DMS53 treated with DMSO at 0.1 percent for 48 hours (cell line): Measurements from ENCODE around the gene CUX1.
A peak's percentile ranks its signal among the peaks of the same experiment; 100 is the strongest.
"Not testable (repeated sequence)": the region's sequence is repeated elsewhere in the genome, so short reads cannot be mapped to it uniquely, and the experiment has no call there.

Experiments used
- DNase-seq: peaks from one replicate; lab custom pipeline; 2025; ENCODE audit not compliant: unreplicated experiment; lab: John Stamatoyannopoulos, UW

CUX1 gene

GRCh38 chr7:101792682-101793071 lies 24.7 kb upstream of the CUX1 start:
- not testable (repeated sequence) for DNase-seq

DNA sequence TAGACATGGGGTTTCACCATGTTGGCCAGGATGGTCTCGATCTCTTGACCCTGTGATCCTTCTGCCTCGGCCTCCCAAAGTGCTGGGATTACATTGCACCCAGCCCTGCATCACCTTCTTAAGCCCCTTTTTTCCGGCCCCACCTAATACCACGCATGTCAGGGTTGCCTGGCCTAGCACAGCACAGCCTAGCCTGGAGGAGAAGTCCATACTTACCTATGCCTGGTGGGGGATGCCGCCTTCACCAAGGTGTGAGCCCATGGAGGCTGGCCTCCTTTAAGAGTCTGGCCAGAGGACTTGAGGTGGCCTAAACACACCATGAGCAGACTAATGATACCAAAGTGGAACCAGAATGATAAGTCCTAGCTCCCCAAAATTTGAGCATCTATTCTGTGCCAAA lies 22.0 kb upstream of the CUX1 start:
- DNase-seq, result no peak

DNA sequence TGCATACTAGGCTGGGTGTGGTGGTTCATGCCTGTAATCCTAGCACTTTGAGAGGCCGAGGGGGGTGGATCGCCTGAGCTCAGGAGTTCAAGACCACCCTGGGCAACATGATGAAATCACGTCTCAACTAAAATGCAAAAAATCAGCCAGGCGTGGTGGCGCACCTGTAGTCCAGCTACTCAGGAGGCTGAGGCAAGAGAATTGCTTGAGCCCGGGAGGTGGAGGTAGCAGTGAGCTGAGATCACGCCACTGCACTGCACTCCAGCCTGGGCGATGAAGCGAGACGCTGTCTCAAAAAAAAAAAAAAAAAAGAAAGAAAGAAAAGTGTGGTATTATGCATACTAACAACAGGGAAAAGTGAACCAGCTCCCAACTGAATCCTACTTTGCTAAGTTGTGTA lies 19.3 kb upstream of the CUX1 start:
- DNase-seq, result not testable (repeated sequence)

GRCh38 chr7:101803203-101804087 lies 14.0 kb upstream of the CUX1 start:
- DNase-seq, result no peak

DNA sequence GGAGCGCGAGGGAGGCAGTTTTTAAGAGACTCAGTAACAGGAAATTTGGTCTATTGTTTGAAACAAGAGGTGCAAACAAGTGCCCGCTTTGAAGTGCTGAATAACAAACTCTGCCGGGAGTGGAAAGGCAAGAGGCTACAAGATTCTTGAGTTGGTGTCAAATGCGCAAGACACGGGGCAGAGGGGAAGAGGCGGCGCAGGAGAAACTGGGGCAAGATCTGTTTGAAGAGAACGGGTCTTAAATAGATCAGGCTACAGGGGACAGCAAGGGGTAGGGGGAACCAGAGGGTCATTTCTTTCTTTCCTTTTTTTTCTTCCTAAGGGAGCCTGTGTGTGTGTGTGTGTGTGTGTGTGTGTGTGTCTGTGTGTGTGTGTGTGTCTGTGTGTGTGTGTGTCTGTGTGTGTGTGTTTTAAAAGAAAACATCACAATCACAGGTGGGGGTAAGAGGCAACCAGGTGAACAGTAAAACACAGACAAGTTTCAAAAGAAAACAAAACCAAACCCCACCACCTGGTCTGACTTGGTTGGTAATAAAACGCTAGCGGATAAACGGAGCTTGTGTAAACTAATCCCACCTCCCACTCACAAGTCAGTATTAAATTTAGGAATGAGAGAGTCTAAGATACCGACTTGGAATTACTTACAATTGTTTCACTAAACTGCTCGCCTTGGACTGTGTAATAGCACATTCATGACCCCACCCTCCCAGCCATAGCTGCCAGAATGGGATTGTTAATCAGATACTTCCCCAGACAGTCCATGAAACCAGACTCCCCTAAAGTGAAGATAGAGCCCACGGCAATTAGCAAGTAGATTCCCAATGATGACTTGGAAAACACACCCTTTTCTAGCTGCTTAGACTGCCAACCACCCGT lies 13.1 kb upstream of the CUX1 start:
- DNase-seq, result no peak

DNA sequence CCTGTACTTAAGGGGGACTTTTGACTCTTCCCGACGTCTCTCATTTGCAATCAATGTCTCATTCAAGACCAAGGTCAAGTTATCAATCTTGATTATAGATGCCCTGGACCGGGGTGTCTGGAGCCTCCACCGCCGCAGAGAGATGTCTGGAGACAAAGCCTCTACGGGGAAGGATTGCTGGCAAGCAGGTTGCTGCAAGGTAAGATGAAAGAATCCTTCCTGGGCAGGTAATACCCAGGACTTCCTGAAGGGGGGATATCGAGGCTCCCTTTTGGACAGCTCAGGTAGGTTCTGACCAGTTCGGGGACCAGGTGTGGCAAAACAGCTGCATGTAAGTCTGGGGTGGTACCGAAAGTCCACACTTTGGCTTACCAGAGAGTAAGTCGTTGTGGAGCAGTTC lies 12.5 kb upstream of the CUX1 start:
- peak; percentile 25 for DNase-seq

DNA sequence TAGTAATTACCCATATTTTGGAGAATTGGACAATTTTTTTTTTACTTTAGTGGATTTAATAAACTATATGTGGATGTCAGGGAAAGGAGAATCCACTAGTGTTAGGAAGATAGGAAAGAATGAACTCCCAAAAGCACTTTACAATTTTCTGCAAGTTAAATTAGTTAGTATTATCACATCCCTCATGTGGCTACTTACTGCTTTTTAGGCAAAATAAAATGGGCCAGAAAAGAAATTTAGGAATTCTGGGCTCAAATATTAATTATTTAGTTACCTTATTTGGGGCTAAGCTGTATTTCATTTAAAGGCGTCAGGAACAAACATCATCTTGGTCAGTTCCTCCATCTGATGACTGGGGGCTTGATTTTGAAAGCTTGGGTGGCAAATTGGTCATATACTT lies 4.8 kb upstream of the CUX1 start:
- DNase-seq, result no peak

GRCh38 chr7:101813402-101814019 lies 3.9 kb upstream of the CUX1 start:
- no peak for DNase-seq

DNA sequence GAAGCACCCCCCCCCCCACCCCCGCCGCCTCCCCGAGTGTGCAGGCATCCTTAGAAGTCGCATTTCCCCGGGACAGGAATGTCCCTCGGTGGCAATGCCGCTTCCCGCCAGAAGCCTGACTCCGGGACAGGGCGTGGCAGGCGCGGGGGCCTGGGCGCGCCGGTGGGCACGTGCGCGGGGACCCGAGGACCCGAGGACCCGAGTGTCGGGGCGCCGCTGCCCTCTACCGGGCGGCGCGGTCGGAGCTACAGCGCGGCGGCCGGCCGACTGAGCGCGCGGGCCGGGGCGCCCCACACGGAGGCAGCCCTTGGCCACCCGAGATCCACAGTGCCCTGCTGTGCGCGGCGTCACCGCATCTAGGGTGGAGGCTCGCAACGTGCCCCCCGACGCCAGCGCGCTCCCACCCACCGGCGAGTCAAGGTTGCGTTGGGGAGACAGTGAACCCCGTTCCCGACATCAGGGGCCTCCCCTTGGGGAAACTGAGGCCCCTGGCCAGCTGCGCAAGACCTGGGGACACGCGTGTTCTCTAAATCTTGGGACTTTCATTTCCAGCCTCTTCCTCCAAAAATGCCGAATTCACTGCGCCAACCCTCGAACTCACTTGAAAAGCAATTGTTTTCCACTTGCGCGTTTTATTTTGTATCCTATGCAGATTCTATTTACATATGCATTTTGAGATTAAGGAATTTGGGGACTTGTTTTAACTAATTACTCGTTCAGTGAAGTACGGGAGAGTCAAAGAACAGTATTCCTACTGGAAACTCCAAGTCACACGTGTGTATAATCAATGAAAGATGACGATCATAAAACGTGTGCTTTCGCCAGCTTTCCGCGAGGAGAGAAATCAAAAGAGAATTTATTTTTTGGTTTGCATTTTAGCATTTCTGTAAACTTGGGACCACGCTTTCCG lies 3.1 kb upstream of the CUX1 start:
- peak; percentile 36 for DNase-seq

DNA sequence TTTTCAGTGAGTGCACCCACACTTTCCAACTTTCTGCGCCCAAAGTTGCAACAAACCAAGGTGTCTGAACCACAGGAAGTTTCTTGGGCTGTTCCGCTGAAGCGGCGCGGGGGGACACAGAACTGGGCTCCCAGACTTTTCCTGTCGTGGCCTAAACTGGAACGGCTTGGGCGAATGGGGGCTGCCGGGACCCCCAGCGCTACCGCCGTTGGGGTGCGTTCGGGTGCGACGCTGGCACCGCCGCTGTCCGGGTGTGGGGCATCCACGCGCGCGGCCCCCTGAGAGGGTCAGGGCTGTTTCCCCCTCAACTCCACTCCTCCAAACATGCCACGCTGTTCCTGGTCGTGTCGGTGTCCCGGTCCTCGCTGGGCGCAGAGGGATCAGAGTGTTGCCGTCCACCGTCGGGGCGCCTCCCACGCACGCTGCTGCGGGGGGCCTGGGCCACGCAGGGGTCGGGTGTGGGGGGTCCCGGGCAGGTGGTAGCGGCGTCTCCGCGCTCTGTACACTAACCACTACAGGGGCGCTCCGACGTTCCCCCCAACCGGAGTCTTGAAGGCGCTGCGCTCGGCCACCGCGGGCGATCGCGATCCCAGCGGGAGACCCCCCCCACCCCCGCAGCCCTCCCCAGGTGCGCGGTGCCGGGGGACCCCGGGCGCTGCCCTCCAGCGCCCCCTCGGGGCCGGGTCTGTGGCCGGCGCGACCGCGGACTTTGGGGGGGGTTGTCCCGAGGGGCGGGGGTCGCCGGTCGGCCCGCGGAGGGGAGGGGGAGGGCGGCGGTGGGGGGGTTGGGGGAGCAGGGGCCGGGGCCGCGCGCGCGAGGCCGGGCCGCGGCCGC lies 2.2 kb upstream of the CUX1 start:
- DNase-seq, result no peak

DNA sequence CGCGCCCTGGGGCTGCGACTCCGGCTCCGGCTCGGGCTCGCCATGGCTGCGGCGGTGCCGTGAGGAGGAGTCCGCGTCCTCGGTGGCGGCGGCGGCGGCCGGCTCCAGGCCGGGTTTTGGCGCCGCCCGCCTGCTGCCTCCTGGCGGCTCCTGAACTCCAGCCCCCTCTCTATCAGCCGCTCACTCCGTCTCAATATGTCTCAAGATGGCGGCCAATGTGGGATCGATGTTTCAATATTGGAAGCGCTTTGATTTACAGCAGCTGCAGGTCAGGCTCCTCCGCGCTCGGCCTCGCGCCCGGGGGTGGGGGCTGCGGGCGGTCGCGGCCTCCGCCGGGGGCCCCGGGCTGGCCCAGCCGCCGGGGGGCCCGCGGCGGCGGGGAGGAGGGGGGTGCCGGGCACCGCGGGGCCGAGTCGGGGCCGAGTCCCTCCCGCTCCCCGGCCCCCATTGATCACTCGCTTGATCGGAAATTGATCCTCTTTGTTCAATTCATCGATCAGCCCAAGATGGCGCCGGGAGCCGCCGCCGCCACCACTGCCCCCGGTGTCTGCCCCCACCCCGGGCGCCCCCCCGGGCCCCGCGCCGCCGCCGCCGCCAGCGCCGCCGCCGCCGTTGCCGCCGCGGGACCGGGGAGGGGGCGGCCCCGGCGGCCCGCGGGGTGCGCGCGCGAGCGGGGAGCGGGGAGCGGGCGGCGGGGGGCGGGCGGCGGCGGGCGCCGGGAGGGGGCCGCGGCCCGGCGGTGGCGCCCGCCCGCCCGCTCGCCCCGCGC lies 1.4 kb upstream of the CUX1 start:
- peak; percentile 71 for DNase-seq

DNA sequence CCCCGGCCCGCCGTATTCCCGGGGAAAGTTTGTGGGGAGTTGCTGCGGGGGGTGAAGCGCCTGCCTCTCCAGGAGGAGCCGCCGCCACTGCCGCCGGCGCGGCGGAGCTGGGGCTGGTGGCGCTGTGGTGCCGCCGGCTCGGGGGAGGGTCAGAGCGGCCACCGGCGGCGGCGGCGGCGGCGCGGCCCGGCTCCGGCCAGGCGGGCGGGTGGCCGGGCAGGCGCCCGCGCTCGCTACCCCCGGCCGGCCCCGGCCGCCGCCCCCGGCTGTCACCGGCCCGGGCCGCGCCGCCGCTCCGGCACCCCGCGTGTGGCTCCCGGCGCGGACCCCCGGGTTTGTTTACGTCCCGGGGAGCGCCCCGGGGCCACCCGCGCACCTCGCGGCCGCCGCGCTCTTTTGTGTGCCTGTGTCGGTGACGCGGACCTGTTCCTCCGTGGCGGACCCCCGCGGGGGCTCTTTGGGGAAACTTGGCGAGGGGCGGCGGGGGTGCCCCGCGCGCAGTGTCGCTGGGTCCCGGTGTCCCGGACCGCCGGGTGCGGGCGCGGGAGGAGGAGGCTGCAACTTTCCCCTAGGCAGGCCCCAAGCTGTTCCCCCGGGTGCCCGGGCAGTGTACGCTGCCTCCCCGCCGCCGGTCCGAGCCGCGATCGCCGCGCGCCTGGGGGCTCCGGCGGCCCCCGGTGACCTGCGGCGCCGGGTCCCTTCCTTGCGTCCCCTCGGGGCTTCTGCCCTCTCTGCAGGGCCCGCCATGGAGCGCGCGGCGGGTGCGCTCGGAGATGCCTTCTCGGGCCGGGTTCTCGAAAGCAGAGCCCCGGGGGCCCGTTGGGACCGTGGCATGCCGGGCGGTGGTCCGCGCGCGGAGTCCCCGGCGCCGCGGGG lies 593 bp upstream of the CUX1 start:
- DNase-seq, result peak; percentile 23

DNA sequence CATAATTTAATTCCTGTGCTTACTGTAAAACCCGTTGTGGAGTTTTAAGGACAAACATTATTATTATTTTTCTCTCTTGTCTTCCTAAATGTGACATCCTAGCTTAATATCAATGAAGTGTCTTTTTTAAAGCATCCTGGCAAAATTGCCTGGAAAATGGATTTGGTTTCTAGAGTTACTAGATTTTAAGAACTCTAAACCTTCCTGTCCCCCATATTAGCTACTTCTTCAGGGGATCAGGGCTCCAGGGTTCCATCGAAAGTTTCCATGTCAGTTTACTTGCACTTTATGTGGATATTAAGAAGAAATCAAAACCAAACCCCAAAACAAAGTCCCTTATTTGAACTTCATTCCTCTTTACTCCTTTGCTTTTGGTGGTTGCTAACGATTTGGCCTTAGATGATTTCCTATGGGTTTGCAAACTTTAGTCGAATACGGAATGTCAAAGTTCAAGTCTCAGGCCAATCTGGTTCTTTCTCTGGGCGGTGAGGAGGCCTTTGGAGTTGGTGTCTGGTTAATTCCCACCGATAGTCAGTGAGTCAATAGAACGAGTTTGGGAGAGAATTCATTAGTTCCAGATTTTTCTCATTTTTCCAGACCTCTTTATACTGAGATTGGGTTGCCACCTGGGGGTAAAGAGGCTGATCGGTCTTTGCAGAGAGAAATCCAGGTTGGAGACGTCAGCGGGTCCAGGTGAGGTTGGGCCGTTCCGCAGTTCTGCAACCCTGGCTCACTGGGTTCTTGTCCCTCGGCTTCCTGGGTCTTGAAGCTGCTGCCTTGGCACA lies 1.1 kb downstream of the CUX1 start:
- no peak for DNase-seq

DNA sequence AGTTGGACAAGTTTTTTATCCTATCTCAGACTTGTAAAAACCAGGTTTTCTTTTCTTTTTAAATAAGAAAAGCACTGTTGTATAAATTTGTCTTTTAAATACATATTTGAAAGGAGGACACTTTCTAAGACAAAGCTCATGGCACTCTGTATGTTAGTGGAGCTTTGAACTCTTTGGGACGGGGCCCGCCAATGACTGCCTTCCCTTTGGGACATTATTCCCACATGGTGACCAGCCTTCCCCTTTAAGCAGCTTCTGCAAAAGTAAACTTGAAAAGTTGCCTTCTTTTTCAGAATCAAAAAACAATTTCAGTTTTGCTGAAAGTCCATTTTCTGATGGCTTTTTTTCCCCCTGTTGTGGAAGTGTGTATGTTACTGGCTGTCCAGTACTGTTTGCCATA lies 1.8 kb downstream of the CUX1 start:
- no peak for DNase-seq

GRCh38 chr7:101819913-101820522 lies 2.6 kb downstream of the CUX1 start:
- DNase-seq, result no peak

DNA sequence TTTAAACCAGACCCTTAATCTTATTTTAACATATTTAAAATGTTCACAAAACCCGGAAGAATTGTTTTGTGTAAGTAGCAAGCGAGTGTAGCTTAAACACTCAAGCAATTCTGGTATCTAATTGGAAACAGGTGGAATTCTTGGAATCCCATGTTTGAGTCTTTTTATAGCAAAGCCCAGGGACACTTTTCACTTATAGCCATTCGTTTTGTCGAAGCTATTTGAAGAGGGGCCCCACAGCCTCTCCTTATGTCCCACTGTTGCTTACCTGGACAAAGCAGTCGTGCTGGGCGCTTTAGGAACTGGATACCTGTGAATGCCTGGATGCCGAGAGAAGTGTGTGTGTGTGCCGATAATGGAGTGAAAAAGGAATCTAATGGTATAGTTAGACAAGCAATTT lies 3.3 kb downstream of the CUX1 start:
- DNase-seq, result no peak

DNA sequence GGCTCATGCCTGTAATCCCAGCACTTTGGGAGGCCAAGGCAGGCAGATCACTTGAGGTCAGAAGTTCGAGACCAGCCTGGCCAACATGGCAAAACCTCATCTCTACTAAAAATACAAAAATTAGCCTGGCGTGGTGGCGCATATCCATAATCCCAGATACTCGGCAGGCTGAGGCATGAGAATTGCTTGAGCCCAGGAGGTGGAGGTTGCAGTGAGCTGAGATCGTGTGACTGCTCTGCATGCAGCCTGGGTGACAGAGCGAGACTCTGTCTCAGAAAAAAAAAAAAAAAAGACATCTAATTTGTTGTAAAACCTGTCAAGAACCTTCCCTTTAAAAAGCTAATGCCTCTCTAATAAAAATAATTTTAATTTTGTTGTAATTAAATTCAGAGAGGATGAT lies 5.2 kb downstream of the CUX1 start:
- DNase-seq, result not testable (repeated sequence)
